GM18870 (cell line): ENCODE measurements around the gene DOCK1.
"Not testable (repeated sequence)": the region's sequence is repeated elsewhere in the genome, so short reads cannot be mapped to it uniquely, and the experiment has no call there.

Experiments
- ATAC-seq: cut with Tn5 transposase; IDR thresholded peaks from one replicate; pipeline ENCODE4 v1.9.1; 2021; ENCODE audit warnings: moderate library complexity; ENCODE audit not compliant: unreplicated experiment

The DOCK1 gene

GRCh38 chr10:126924180-126924914 is 19.1 kb downstream of the DOCK1 start:
- no peak for ATAC-seq

DNA sequence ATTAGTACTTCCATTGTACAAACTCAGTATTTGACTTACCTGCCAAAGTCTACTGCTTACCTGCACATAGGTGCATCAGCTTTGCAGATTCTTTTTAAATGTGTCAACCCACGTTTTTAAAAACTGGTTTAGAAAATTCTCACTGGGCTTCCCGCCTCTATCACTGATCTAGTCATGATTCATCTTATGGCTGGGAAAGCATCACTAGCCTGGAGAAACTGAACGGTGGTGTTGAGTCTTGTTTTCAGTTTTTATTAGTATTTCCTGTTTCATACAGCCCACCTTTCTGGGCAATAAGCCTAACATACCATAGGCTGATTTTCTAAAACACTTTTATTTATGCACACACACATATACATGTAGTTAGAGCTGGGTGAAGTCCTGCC is 19.7 kb downstream of the DOCK1 start:
- ATAC-seq: no peak

- no peak for ATAC-seq
These were observed 21.3 kb downstream of the DOCK1 start for GRCh38 chr10:126926568-126926967.

DNA sequence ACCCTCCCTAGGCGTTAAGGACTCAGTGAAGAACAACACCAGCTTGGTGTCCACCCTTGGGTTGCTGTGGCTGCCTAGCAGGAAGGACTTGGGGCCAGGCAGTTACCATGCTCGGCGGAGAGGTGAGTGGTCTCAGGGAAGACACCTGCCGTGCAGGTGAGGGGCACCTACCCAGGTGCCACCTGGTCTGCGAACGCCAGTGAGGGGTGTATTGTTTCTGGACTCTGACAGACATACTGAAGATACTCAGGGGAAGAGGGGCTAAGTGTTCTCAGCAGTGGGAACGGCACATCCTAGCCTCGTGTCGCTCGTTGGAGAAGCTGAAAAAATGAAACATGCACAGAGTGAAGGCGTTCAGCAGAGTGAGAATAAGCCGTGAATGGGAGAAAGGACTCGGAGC is 22.6 kb downstream of the DOCK1 start:
- no peak for ATAC-seq

DNA sequence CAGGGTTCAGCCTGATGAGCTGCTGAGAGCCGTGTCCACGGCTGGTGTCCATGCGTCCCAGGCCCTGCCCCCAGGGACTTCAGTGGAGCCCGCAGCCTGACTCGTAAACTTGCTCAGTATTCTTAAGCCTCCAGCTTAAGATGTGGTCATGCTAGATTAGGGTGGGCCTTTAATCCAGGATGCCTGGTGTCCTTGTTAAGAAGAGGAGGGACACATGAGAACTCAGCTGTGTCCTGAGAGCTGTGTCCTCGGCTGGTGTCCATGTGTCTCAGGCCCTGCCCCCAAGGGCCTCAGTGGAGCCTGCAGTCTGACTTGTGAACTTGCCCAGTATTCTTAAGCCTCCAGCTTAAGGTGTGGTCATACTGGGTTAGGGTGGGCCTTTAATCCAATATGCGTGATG is 23.0 kb downstream of the DOCK1 start:
- no peak for ATAC-seq

GRCh38 chr10:126929391-126929790 is 24.2 kb downstream of the DOCK1 start:
- ATAC-seq: no peak

GRCh38 chr10:126930131-126930882 is 25.1 kb downstream of the DOCK1 start:
- no peak for ATAC-seq

DNA sequence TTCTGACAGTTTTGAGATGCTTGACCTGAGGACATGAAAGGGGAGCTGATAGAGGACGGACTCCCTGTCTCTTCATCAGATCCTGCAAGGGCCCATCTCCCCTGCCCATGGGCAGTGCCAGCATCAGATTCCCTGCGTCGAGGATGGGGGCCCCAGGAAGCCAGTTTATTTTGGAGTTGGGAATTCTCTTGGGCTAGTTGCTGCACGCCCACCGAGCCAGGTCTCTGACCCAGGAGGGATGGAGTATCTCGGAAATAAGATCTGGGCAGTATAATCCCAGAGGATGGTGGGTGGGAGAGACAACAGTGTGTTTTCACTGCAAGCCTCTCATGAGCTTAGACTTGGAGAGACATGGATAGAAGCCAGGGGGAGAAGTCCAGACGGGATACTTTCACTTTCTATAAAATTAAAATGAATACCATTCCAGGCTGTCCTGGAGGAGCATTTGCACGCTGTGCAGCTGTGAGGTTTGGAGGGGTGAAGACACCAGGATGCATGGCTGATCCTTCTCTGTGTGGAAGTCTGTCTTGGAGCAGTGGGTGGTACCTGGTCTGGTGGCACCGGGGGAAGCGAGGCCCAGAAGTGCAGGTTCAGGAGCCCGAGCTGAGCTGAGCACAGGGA is 25.8 kb downstream of the DOCK1 start:
- no peak for ATAC-seq

- no peak for ATAC-seq
These were observed 26.3 kb downstream of the DOCK1 start for GRCh38 chr10:126931544-126931943.

DNA sequence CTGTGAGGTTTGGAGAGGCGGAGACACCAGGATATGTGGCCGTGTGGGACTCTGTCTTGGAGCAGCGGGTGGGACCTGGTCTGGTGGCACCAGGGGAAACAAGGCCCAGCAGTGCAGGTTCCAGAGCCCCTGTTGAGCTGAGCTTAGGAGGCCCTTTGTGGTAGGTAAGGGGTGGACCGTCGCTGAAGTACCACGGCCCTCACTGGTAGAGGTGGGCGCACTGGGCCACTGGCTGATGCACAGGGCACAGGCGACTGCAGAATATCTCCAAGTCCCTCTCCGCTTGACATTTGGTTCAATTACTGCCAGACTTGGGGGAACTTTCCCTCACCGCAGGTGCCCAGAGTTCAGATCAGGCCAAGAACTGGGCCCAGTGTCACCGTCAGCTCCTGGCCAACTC is 27.3 kb downstream of the DOCK1 start:
- no peak for ATAC-seq

- ATAC-seq: no peak
These were observed 27.9 kb downstream of the DOCK1 start for GRCh38 chr10:126933116-126933515.

DNA sequence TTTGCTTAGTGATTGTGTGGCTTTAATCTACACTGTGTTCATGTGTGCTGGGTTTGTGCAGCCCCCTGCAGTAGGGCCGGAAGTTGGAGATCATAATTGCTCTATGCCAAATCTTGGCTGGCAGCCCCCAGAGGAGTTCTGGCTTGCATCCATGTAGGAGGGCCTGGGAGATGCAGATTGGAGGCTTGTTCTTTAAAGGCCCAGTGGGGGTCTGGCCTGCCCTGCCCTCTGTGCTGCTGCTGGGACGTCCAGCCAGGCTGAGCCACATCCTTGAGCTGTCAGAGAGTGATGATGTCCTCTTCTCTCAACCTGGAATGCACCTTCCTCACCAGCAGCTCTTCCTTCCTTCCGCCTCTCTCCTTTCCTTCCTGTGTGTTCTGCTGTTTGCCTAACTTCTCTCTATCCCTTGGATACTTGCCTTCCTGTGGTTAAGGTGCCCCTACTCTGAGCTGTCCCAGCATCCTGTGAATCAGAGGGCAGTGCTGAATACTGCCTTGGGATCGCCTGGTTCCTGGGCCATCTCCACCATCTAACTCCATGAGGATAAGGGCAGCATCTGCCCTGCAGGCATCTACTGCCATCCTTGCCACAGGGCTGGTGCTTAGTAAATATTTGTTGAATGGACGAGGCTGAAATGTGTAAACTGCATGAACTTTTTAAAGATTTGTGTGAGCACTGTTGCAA is 30.2 kb downstream of the DOCK1 start:
- no peak for ATAC-seq

DNA sequence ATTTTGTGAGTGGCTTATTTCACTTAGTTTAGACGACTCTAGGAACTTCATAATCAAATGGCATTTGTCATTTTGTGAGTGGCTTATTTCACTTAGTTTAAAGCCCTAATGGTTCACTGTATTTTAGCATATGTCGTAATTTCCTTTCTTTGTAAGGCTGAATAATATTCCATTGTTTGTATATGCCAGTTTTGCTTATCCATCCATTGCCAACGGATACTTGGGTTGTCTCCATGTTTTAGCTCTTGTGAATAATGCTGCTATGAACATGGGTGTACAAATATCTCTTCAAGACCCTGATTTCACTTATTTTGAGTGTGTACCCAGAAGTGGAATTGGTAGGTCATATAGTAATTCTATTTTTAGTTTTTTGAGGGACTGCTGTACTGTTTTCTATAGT is 31.8 kb downstream of the DOCK1 start:
- ATAC-seq: no peak

DNA sequence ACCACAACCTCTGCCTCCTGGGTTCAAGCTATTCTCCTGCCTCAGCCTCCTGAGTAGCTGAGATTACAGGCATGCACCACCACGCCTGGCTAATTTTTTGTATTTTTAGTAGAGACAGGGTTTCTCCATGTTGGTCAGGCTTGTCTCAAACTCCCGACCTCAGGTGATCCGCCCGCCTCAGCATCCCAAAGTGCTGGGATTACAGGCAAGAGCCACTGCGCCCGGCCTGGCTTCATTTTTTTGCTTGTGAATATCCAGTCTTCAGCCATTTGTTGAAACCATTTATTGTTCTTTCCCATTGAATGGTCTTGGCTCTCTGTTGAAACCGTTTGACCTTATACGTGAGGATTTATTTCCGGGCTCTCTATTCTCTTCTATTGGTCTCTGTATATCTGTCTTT is 32.9 kb downstream of the DOCK1 start:
- ATAC-seq: not testable (repeated sequence)

DNA sequence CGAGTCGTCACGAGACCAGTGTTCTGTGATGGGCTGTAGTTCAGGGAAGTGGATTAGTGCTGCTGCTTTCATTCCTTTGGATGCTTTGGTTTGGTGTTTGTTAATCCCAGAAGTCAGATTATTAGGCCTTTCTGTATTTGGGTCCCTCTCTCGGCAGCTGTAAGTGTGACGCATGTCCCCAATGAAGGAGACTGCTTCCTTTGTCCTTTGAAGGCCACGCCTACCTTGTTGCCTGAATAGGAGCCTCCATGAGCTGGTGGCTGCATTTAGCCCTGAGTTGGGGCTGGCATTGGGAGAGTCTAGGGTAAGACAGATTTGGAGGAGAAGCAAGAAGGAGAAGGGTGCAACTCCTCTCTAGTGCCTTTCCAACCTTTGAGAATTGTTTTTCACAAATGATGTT is 34.5 kb downstream of the DOCK1 start:
- no peak for ATAC-seq

DNA sequence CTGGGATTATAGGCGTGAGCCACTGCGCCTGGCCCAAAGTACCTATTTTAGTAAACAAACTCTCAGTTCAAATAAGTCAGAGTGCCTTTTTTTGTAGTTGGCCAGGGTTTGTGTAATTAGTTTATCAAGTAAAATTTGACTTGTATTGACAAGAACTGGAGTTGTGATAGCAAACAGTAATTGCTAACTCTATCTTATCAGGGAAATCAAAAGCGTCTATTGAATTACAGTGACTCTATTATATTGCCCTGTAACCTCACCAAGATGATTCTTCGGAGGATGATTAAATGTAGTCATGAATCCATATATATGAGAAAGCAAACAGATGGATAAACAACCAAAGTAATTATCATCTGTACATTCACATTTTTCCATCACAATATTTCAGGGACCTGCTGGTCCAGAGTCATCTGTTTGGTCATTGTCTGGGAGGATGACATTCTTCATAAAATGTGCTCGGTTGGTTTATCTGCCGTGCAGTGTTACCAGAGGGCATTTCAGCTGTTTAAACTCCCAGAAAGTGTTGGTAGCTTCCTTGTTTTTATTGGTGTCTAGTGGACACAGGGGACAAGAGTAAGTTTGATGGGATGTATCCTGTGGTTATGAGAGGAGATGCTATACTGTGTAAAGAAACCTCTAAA is 35.6 kb downstream of the DOCK1 start:
- ATAC-seq: no peak

GRCh38 chr10:126944191-126944590 is 39.0 kb downstream of the DOCK1 start:
- ATAC-seq: no peak

DNA sequence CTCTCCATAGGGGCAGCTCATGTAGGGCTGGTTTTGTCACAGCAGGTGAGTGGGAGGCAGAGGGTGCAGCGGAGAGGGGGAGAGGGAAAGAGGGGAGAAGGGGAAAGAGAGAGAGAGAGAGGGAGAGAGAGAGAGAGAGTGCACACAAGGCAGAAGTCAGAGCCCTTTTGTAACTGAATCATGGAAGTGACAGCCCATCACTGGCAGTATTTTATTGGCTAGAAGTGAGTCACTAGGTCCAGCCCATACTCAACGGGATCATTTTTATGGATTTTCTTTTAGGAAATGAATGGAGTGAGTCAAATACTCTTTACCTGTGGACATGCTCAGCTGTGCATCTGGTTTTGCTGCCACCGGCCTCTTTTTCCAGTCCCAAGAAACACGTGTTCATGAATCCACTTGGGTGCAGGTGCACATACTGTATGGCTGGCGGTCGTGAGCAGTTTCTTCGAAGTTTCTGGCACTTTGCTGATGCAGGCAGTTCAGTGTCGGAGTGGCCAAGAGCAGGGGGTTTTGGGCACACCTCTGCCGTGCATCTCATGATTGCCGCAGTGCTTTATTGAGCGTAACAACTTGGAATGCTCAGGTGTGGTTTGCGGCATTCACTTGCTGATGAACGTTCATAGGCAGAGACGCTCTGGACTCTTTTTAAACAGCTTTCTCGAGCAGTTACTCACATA is 40.3 kb downstream of the DOCK1 start:
- no peak for ATAC-seq

DNA sequence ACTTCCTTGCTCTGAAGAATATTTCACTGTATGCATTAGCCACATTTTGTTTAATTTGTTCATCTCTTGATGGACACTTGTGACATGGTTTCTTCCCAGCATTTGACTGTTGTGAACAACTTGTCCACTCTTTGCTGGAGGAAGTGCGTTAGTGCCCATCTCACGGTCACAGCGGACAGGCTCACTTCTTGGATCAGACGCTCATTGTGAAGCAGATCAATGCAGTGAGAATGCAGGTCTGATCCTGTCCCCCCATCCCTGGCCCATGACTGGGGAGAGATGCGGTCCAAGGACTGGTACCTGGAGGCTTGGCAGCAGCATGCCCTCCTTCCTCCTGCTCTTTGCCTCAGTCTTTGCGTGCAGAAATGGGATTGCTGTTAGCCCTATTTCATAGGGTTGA is 41.5 kb downstream of the DOCK1 start:
- no peak for ATAC-seq

DNA sequence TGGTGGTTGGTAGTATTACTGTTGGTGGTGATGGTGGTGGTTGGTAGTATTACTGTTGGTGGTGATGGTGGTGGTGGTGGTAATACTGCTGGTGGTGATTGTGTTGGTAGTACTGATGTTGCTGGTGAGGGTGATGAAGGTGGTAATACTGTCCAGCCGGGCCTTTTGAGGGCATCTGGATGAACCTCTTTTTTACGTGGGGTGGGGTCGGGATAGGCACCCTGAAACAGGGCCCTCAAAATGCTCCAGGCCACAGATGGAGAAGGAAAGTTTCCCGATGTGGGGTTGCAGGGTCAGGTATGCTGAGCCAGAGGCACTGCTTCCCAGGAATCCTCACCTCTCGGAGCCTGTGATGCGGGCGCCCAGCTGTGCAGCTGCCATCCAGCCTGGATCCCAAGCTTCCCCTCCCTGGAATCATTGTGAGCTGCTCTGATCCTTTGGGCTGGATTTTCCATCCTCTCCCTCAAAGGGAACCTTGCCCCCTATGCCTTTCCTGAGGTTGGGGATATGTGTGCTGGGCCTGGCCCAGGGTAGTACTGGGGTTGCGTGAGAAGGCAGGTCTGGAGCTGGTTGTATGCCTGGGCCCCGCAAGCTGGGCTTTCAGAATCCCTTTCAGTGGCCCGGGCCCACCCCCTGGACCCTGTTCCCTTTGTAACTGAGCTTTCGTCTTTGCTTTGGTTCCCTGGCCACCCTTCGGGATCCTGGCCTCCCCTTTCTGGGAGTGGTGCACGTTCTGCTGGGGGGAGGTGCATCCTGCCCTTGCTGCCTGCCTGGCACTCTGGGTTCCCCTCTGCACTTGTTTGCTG is 43.3 kb downstream of the DOCK1 start:
- no peak for ATAC-seq
